ENCODE data around the gene SAMD14.

Gene SAMD14

GRCh38 chr17:50094753-50095619 lies 35.0 kb downstream of the SAMD14 start, which contains the start of gene PDK2:
Gene PDK2 (plus strand): TSS chr17:50095351. CDS start chr17:50095436, 85 bp downstream.
- DNase-seq = peak; percentile 95

- DNase-seq = peak; percentile 89
Observed at GRCh38 chr17:50094243-50094752, 35.7 kb downstream of the SAMD14 start.

DNA sequence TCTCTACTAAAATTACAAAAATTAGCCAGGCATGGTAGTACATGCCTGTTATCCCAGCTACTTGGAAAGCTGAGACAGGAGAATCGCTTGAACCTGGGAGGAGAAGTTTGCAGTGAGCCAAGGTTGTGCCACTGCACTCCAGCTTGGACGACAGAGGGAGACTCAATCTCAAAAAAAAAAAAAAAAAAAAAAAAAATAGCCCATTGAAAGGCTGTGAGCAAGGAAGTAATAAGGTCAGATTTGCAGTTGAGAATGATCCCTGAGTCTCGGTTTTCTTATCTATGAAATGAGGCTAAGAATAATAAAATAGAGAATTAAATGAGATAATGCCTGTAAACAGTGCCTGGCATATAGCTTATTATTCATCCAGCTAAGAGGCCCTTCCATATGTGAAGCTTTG lies 36.2 kb downstream of the SAMD14 start:
- DNase-seq = no peak

DNA sequence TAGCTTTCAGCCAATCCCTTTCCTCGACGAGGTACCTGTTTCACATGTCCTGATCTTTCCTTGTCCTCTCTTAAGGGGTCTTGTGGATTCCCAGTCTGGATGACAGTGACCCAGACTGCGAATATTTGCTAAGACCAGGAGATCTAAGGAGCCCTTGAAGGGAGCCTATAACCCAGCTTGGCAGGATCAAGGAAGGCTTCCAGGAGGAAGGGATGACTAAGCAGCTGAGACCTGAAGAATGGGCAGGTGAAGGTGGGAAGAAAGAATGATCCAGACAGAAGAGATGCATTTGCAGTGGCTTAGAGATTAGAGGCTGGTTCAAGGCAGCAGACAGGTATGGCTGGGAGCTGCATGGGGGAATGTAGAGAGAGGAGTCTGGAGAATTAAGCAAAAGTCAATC lies 36.7 kb downstream of the SAMD14 start:
- no peak for DNase-seq

- DNase-seq = no peak
Observed at GRCh38 chr17:50091918-50092285, 38.1 kb downstream of the SAMD14 start.

DNA sequence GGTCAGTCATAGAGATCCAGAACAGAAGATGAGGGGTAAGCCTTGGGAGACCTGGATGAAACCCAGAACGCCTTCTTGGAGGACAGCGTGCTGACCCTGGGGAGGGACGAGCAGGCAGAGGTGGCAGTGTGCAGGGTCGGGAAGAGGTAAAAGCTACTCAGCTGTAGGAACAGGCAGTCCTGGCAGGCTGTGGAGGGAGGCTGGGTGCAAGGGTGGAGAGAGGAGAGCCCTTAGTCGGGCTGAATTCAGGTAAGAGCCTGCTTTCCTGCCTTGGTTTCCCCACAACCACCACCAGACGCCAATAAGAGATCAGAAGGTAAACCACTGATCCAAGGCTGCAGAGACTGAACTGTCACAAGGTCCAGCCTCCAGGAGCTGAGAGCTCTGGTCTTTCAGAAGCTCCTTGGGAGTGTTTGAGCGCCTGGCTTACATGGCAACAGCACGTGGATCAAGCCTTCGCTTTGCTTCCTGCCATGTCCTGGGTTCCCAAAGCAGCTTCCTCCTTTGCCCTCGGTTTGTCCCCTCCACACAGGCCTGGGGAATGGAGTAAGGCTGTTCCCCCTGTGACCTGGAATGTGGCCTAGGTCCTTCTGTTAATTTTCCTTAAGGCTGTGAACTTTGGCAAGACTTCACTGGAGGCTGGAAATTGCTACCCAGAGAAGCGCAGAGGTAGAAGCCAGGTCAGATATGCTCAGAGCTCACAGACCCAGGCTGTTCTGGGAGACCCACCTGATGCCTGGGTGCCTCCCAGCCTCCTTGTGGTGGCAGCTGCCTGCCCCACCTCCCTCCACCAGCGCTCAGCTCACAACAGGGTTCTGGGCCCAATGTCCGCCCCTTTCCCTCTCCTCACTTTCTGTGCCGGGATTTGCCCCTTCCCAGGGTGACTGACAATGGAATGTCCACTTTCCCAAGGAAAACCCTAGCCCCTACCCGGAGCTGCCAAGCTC lies 38.7 kb downstream of the SAMD14 start:
- DNase-seq = no peak

DNA sequence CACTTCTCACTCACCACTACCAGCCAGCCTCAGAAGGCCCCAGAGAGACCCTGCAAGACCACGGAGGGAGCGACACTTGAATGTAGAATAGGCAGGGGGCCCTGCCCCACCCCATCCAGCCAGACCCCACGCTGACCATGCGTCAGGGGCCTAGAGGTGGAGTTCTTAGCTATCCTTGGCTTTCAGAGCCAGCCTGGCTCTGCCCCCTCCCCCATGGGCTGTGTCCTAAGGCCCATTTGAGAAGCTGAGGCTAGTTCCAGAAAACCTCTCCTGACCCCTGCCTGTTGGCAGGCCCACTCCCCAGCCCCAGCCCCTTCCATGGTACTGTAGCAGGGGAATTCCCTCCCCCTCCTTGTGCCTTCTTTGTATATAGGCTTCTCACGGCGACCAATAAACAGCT lies 39.9 kb downstream of the SAMD14 start:
- no peak for DNase-seq

DNA sequence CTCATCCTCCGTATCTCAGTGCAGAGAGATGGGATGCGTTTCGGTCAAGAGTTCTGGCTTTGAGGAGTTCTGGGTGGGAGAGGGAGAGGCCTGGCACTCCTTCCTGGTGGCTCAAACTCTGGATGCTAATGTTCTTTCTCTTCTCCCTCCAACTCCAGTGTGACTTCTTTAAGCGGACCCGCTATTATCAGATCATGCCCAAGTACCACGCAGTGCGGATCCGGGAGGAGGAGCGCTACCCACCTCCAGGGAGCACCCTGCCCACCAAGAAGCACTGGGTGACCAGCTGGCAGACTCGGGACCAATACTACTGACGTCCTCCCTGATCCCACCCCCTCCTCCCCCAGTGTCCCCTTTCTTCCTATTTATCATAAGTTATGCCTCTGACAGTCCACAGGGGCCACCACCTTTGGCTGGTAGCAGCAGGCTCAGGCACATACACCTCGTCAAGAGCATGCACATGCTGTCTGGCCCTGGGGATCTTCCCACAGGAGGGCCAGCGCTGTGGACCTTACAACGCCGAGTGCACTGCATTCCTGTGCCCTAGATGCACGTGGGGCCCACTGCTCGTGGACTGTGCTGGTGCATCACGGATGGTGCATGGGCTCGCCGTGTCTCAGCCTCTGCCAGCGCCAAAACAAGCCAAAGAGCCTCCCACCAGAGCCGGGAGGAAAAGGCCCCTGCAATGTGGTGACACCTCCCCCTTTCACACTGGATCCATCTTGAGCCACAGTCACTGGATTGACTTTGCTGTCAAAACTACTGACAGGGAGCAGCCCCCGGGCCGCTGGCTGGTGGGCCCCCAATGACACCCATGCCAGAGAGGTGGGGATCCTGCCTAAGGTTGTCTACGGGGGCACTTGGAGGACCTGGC lies 40.8 kb downstream of the SAMD14 start:
- DNase-seq = no peak

DNA sequence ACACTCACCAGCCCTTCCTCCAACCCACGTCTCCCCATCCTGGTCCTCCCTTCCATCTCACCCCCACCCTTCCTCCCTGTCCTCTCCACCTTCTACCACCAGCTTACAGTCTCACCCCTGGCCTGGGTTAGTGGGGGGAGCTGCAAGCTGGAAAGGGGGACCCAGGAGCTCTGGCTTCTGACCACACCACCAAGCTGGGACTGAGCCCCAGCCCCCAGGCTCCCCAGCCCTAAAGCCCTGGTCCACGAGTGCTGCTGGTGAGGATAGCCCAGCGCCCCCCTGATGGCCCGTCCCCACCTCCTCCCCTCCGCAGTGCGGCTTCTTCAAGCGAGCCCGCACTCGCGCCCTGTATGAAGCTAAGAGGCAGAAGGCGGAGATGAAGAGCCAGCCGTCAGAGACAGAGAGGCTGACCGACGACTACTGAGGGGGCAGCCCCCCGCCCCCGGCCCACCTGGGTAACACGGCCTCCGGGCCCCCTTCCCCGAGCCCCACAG lies 42.0 kb downstream of the SAMD14 start:
- DNase-seq = no peak

- DNase-seq = peak; percentile 84
Observed at GRCh38 chr17:50087246-50087911, 42.6 kb downstream of the SAMD14 start.

DNA sequence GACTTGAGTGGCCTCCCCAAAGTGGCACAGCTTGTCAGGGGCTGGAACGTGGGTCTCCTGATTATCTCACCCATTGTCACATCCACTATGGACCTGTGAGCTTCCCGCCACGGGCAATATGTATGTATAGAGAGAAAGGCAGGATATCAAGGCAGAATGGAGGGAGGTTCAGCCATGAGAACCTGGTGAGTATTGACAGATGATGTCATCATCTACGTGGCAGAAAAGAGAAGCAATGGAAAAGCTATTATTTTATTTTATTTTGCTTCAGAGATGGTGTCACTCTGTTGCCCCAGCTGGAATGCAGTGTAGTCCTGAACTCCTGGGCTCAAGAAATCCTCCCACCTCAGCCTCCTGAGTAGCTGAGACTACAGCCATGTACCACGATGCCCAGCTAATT lies 48.2 kb downstream of the SAMD14 start:
- no peak for DNase-seq

DNA sequence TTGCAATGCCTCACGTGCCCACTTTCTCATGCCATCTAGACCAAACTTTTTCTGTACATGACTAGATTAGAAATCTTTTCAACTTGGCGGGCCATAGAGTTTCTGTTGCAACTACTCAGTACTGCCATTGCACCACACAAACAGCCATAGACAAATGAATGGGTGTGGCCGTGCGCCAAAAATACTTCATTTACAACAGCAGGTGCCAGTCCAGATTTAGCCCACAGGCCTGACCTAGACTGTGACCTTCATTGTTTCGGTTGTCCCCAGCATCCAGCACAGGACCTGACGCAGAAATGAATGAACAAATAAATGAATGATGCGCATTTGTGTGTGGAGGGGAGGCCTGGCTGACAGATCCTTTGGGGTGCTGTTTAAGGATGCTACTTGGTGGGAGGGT lies 49.1 kb downstream of the SAMD14 start:
- DNase-seq = no peak

GRCh38 chr17:50080096-50080480 lies 49.9 kb downstream of the SAMD14 start:
- DNase-seq = no peak

GRCh38 chr17:50079334-50080095 lies 50.4 kb downstream of the SAMD14 start:
- DNase-seq = peak; percentile 41

DNA sequence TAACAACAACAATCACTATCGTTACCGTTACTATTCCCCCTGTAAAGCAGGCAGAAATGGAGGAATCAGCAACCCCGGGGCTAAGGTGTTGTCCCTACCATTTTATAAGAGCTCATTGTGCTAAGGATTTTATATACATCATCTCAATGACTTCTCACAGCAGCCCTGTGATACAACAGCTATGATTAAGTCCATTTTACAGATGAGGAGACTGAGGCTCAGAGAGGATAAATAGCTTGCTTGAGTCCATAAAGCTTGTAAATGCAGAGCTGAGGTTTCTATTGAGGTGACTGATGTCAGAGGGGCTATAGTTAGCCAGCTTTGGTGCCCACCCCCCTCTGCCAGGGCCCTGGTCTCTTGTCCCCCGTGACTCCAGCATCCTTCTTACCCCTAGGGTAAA lies 51.5 kb downstream of the SAMD14 start:
- DNase-seq = no peak

GRCh38 chr17:50076591-50077235 lies 53.2 kb downstream of the SAMD14 start:
- no peak for DNase-seq

DNA sequence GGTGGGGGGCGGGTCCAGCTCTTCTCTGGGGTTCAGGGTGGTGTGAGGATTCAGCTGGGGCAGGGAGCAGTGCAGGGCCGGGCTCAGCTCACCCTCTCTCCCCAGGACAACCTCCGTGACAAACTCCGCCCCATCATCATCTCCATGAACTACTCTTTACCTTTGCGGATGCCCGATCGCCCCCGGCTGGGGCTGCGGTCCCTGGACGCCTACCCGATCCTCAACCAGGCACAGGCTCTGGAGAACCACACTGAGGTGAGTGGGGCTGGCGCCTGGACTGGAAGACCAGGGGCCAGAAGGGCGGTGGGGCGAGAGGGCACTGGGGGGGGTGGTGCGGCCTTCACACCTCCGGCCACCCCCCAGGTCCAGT lies 53.8 kb downstream of the SAMD14 start:
- DNase-seq = no peak

DNA sequence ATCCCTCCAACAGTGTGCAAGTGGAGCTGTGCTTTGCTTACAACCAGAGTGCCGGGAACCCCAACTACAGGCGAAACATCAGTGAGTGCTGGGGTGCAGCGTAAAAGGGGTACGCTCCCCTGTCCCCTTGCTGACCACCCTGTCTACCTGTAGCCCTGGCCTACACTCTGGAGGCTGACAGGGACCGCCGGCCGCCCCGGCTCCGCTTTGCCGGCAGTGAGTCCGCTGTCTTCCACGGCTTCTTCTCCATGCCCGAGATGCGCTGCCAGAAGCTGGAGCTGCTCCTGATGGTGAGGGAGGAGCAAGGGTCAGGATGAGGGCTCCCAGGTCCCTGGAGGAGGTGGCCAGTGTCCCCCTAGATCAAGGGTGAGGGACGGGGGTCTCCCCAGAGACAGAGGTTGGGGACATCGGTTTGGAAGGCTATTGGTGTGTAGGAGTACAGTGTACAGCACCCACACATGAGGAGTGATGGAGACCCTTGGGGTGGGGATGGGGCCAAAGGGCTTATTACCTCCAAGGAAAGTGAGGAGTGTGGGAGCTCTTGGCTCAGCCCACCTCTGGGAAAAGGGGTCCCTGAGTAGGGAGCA lies 54.4 kb downstream of the SAMD14 start:
- no peak for DNase-seq

DNA sequence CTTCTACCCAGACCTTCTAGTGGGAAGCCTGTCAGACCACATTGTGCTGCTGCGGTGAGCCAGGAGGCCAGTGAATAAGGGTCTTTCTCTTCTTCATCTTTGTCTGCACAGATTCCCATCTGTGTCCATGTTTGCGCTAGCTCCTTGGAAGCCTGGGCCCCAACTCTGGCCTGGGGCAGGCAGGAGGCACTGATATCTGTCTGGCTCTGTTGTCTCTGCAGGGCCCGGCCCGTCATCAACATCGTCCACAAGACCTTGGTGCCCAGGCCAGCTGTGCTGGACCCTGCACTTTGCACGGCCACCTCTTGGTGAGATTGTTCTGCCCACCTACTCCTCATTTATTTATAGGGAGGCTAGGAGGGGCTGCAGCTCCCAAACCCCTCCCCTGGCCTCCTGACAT lies 55.7 kb downstream of the SAMD14 start:
- DNase-seq = no peak

DNA sequence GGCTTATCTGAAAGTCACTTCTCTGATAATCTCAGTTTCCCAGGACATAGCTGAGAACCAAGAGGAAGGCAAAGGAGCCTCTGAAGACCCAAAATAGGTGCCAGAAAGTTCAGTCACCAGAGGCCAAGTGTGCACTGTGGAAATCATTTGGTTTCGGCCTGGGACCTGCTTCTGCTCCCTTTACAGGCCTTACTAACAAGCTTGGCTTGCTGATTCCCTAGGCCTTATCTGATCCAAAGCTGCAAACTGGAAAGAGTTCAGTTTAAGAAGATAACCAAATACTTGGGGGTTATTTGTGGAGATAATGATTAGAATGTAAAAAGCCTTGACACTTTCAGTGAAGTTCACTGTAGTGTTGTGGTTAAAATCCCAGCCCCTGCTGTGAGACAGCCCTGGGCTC lies 57.0 kb downstream of the SAMD14 start:
- no peak for DNase-seq
